NT2/D1 (cell line): ENCODE measurements around the gene BHLHE23.

Experiments
- DNase-seq: peaks from one replicate; pipeline ENCODE4 v3.0.0-alpha.2; 2011; ENCODE audit warnings: low read depth, low spot score
- H3K27me3 ChIP-seq: 2 replicates; pipeline ENCODE4 v1.6.0; 2011; ENCODE audit warnings: mild to moderate bottlenecking; ENCODE audit not compliant: insufficient read length, insufficient read depth
- H3K36me3 ChIP-seq: 2 replicates; pipeline ENCODE4 v1.6.1; 2011; ENCODE audit warnings: mild to moderate bottlenecking, low read length, mixed read lengths; ENCODE audit not compliant: insufficient read depth, insufficient read length
- H3K4me1 ChIP-seq: 2 replicates; pipeline ENCODE4 v1.5.1; 2011; ENCODE audit not compliant: insufficient read depth, insufficient read length
- H3K4me3 ChIP-seq: 2 replicates; pipeline ENCODE4 v1.5.1; 2011; ENCODE audit warnings: low read depth; ENCODE audit not compliant: insufficient read length
- H3K9ac ChIP-seq: 2 replicates; pipeline ENCODE4 v1.6.0; 2011; ENCODE audit warnings: low read depth; ENCODE audit not compliant: insufficient read length
- H3K9me3 ChIP-seq: 2 replicates; pipeline ENCODE4 v1.5.1; 2011; ENCODE audit warnings: mild to moderate bottlenecking, low read length; ENCODE audit not compliant: insufficient read depth
- SUZ12 ChIP-seq: IDR thresholded peaks from 2 replicates; pipeline ENCODE4 v1.6.1; 2011; ENCODE audit not compliant: insufficient read length, insufficient read depth; ENCODE audit errors: extremely low read depth
- YY1 ChIP-seq: IDR thresholded peaks from 2 replicates; pipeline ENCODE4 v1.6.1; 2011; ENCODE audit not compliant: insufficient read length, insufficient read depth
- ZNF274 ChIP-seq: IDR thresholded peaks from 2 replicates; pipeline ENCODE4 v1.6.1; 2011; ENCODE audit warnings: mild to moderate bottlenecking, low read depth, low read length

The BHLHE23 gene

DNA sequence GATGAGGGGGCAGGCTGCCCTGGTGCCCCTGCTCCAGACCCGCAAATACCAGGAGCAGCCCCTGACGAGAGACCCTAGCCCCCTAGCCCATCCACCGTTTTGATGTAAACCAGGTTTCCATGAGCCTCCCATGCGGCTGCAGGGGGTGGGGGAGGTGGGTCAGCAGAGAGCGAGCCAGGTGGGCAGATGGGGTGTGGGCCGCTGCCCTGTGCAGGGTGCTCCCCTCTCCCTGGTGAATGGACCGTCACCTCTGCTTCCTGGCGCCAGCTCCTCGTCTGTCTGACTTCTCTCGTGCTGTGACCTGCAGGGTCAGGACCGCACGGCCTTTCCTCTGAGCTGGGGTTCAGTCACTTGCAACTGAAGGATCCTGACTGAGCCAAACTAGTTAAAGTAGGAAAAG is 15.7 kb upstream of the BHLHE23 start:
- H3K9me3 ChIP-seq, result peaks cover 9% of the 10 kb centered on the region; the same call in 1 of the 2 replicates
- no peak overlapping the region for H3K4me3 ChIP-seq
- no peaks in the 10 kb centered on the region for H3K36me3 ChIP-seq
- H3K9ac ChIP-seq, result peak overlapping the region; percentile 16
- no peak for DNase-seq
- TF ChIP-seq ZNF274 (no peak), SUZ12 (no peak), YY1 (no peak)
- peaks cover 5% of the 10 kb centered on the region for H3K4me1 ChIP-seq
- no peaks in the 10 kb centered on the region for H3K27me3 ChIP-seq

DNA sequence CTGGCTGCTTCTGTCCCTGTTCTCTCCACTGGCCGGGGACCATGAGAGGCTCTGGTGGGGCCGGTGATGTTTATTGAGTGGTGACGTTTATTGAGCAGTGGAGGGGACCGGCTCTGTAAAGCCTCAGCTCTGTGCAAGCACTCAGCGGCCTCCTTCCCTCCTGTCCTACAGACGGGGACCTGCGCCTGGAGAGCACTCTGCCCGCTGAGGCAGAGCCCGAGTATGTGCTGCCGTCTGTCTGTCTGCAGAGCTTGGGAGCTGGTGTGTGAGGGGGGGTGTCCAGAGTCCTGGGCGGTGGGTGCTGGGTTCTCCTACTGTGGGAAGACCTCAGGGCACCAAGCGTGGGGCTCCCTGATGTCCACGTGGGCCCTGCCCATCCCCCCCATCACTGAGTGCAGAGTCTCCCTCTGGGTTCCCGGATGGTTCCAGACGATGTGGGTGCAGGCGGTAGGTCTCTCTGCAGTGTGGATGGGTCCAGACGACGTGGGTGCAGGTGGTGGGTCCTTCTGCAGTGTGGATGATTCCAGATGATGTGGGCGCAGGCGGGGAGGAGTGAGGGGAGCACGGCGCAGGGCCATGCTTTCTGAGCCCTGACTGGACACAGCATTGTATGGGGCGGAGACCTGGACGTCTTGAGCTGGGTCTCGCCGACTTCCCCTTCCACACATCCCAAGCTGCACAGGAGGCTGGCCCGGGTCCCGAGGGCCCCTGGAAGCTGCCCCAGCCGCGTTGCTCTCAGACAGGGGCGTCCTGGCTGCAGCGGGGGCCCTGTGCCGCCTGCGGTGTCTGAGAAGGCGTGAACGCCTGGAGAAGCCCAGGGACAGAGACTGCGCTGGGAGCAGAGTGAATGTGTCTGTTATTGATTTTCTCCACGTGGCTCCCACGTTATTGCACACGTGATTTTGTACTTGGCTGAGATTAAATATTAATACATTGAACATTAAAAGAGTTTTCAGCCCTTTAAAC is 14.9 kb upstream of the BHLHE23 start:
- peaks cover 11% of the 10 kb centered on the region for H3K4me1 ChIP-seq
- H3K36me3 ChIP-seq, result no peaks in the 10 kb centered on the region
- no peak overlapping the region for H3K4me3 ChIP-seq
- no peak overlapping the region for H3K9ac ChIP-seq
- no peak for DNase-seq
- H3K27me3 ChIP-seq, result no peaks in the 10 kb centered on the region
- peaks cover 9% of the 10 kb centered on the region; the same call in 1 of the 2 replicates for H3K9me3 ChIP-seq
- TF ChIP-seq ZNF274, result no peak
- no peak for TF ChIP-seq YY1
- TF ChIP-seq SUZ12, result no peak

DNA sequence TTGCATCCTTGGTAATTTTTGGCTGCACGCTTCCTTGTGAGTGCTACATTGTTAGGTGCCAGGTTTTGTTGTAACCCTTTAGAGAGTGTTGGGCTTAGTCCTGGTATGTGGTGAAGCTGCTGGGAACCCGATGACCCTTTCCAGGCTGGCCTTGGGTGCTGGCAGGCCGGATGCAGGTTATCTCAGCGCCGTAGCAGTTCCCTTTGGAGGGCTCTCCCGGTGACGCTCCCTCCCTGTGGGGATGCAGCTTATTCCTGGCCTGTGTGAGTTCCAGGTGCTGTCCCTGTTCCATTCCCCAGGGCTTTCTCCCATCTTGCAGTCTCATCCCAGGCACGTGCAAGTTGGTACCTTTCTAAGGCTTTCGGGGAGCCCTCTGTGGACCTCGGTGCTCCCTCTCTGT is 13.9 kb upstream of the BHLHE23 start:
- Histone ChIP-seq H3K4me1 (peaks cover 13% of the 10 kb centered on the region), H3K4me3 (no peak overlapping the region), H3K9me3 (peaks cover 9% of the 10 kb centered on the region; the same call in 1 of the 2 replicates), H3K27me3 (no peaks in the 10 kb centered on the region), H3K9ac (no peak overlapping the region), H3K36me3 (no peaks in the 10 kb centered on the region)
- TF ChIP-seq SUZ12, result no peak
- TF ChIP-seq ZNF274, result no peak
- DNase-seq, result no peak

DNA sequence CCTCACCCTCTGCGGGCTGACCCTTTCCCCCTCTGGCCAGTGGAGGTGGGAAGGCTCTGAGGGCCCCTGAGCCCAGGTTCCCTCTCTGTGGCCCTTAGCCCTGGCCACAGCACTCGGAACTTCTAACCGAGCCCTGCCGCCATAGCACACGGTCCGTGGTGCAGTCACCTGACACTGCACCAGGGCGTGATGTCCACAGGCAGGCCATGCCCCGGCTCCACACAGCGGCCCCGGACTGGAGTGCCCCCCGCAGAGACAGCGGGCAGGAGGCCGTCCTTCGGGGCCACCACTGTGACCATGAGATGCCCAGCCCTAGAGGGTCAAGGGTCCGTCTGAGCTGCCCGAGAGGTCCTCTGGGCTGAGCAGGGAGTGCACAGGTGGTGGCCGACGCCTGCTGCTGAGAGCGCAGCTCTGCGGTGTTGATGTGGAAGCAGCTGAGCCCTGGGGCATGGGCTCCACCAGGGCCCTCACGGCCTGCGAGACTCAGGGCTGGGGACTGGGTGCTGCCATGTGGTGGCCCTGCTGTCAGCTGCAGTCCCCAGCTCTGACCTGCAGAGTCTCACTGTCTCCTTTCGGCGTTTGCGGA is 11.2 kb upstream of the BHLHE23 start:
- H3K27me3 ChIP-seq, result peaks cover 14% of the 10 kb centered on the region
- H3K4me3 ChIP-seq, result no peak overlapping the region
- H3K36me3 ChIP-seq, result no peaks in the 10 kb centered on the region
- peaks cover 18% of the 10 kb centered on the region for H3K9me3 ChIP-seq
- TF ChIP-seq YY1, result no peak
- no peak for TF ChIP-seq ZNF274
- no peak for TF ChIP-seq SUZ12
- H3K4me1 ChIP-seq, result peaks cover 18% of the 10 kb centered on the region
- H3K9ac ChIP-seq, result no peak overlapping the region
- no peak for DNase-seq

DNA sequence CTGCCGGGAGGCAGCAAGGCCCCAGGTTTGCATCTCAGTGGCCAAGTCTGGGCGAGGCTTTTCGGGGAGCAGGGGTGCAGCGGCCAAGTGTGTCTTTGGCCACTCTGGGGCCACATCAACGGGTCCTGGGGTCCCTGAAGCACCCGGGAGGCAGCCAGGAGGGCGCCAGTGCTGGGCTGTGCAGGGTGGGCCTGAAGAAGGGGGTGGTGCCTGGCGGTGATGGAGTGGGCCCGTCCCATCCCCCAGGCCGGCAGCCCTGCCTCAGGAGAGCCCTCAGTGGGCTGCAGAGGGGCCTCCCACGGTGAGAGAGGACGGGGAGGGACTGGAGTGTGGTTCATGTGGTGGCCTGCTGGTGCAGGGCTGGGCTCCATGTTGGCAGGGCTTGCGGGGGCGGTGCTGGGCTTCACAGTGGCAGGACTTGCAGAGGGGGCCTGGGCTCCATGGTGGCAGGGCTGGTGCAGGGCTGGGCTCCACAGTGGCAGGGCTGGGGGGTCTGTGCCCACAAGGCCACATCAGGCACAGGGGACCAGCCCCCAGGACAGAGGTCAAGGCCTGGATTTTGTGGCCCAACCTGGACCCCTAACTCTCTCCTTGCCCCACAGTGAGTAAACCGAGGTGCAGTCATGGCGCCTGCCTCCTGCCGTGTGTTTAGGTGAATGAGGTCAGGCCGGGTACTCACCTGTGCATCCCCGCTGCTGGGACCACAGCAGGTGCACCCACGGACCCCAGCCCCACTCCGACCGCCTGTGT is 10.5 kb upstream of the BHLHE23 start:
- Histone ChIP-seq H3K9me3 (peaks cover 25% of the 10 kb centered on the region), H3K4me3 (no peak overlapping the region), H3K4me1 (peaks cover 13% of the 10 kb centered on the region), H3K36me3 (no peaks in the 10 kb centered on the region), H3K27me3 (peaks cover 17% of the 10 kb centered on the region), H3K9ac (no peak overlapping the region)
- TF ChIP-seq ZNF274 (no peak), YY1 (no peak), SUZ12 (no peak)
- DNase-seq, result no peak

DNA sequence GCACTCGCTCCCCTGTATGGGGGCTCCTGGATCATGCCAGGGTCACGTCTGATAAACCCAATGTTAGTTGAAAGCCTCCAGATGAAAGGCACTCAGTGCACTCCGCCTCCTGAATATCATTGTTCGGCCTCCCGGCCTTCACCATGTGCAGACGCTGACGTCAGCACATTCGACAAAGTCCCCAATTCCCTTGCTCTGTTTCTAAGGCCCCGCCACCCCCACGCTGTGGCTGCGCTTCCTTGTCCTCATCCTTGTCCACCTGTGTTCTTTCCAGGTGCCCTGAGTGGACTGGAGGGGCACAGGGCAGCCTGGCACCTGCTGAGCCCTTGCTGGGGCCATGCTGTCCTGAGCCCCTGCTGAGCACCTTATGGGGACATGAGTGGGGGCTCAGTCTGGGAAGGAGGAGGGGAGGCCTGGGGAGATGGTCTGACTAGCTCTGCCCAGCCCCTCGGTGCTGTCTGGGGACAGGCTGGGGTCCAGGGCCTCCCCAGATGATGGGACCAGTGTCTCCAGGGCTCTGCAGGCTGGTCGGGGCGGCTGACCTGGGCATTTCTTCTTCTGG is 9.8 kb upstream of the BHLHE23 start:
- Histone ChIP-seq H3K27me3 (peaks cover 17% of the 10 kb centered on the region), H3K36me3 (no peaks in the 10 kb centered on the region), H3K4me3 (no peak overlapping the region), H3K9me3 (peaks cover 25% of the 10 kb centered on the region), H3K4me1 (peaks cover 16% of the 10 kb centered on the region), H3K9ac (no peak overlapping the region)
- TF ChIP-seq YY1, result no peak
- TF ChIP-seq SUZ12, result no peak
- no peak for TF ChIP-seq ZNF274
- no peak for DNase-seq
